H9 (cell line): ENCODE results near the gene SLC25A3. TPM values are rescaled to one million over a fixed set of nuclear protein-coding genes. Genes with fewer than 3 reads are reported as not detected.

ENCODE experiments used
- DNase-seq: peaks from one replicate; pipeline ENCODE4 v3.0.0-alpha.2; 2017
- H2AFZ ChIP-seq: one replicate; pipeline ENCODE4 v1.6.1; 2013; ENCODE audit warnings: mild to moderate bottlenecking, low read length, control low read depth, moderate library complexity
- H2AK5ac ChIP-seq: 2 replicates; pipeline ENCODE4 v1.6.1; 2013; ENCODE audit warnings: low read length, control low read depth, mixed read lengths; ENCODE audit not compliant: insufficient read length
- H2BK120ac ChIP-seq: one replicate; pipeline ENCODE4 v1.6.1; 2013; ENCODE audit warnings: low read depth, mild to moderate bottlenecking, low read length, control low read depth, inconsistent platforms; ENCODE audit not compliant: poor library complexity, severe bottlenecking
- H2BK12ac ChIP-seq: 2 replicates; pipeline ENCODE4 v1.6.1; 2013; ENCODE audit warnings: low read length, control low read depth, mixed read lengths, low read depth; ENCODE audit not compliant: insufficient read length
- H2BK15ac ChIP-seq: 2 replicates; pipeline ENCODE4 v1.6.1; 2013; ENCODE audit warnings: low read depth, low read length, control low read depth
- H2BK20ac ChIP-seq: one replicate; pipeline ENCODE4 v1.6.1; 2013; ENCODE audit warnings: low read depth, mild to moderate bottlenecking, low read length, control low read depth, inconsistent platforms; ENCODE audit not compliant: poor library complexity, severe bottlenecking
- H2BK5ac ChIP-seq: 2 replicates; pipeline ENCODE4 v1.6.1; 2013; ENCODE audit warnings: low read length, control low read depth, mixed read lengths; ENCODE audit not compliant: insufficient read length
- H3K14ac ChIP-seq: 2 replicates; pipeline ENCODE4 v1.6.1; 2013; ENCODE audit warnings: low read length, control low read depth; ENCODE audit not compliant: insufficient read depth
- H3K18ac ChIP-seq: 2 replicates; pipeline ENCODE4 v1.6.1; 2013; ENCODE audit warnings: low read depth, mild to moderate bottlenecking, mixed read lengths, low read length, control low read depth; ENCODE audit not compliant: insufficient read length
- H3K23ac ChIP-seq: 2 replicates; pipeline ENCODE4 v1.6.1; 2013; ENCODE audit warnings: low read length, control low read depth, mixed read lengths, low read depth; ENCODE audit not compliant: insufficient read length
- H3K23me2 ChIP-seq: 2 replicates; pipeline ENCODE4 v1.6.1; 2013; ENCODE audit warnings: low read depth, mild to moderate bottlenecking, mixed read lengths, low read length, control low read depth; ENCODE audit not compliant: insufficient read length, poor library complexity, severe bottlenecking
- H3K27ac ChIP-seq: 2 replicates; pipeline ENCODE4 v1.5.1; 2013; ENCODE audit warnings: low read length, control low read depth, mixed read lengths, low read depth; ENCODE audit not compliant: insufficient read length
- H3K27me3 ChIP-seq: 2 replicates; pipeline ENCODE4 v1.6.1; 2013; ENCODE audit warnings: low read length, control low read depth, inconsistent platforms; ENCODE audit not compliant: insufficient read depth
- H3K4ac ChIP-seq: 2 replicates; pipeline ENCODE4 v1.6.1; 2013; ENCODE audit warnings: low read depth, mild to moderate bottlenecking, control low read depth, inconsistent platforms, low read length, moderate library complexity
- H3K4me1 ChIP-seq: 2 replicates; pipeline ENCODE4 v1.6.1; 2013; ENCODE audit warnings: low read length, control low read depth, inconsistent platforms; ENCODE audit not compliant: insufficient read depth
- H3K4me2 ChIP-seq: 2 replicates; pipeline ENCODE4 v1.6.1; 2013; ENCODE audit warnings: low read length, control low read depth, mixed read lengths; ENCODE audit not compliant: insufficient read length, insufficient read depth
- H3K56ac ChIP-seq: 2 replicates; pipeline ENCODE4 v1.6.1; 2013; ENCODE audit warnings: low read depth, mild to moderate bottlenecking, mixed read lengths, low read length, control low read depth; ENCODE audit not compliant: insufficient read length
- H3K79me1 ChIP-seq: 2 replicates; pipeline ENCODE4 v1.6.1; 2013; ENCODE audit warnings: low read depth, mild to moderate bottlenecking, moderate library complexity, low read length, control low read depth, inconsistent platforms; ENCODE audit not compliant: insufficient read depth, poor library complexity, severe bottlenecking
- H3K79me2 ChIP-seq: 2 replicates; pipeline ENCODE4 v1.6.1; 2013; ENCODE audit warnings: low read length, control low read depth, inconsistent platforms; ENCODE audit not compliant: insufficient read depth
- H3K9ac ChIP-seq: 2 replicates; pipeline ENCODE4 v1.6.1; 2013; ENCODE audit warnings: low read length, control low read depth, mixed read lengths; ENCODE audit not compliant: insufficient read length; ENCODE audit errors: extremely low read depth
- H3K9me3 ChIP-seq: one replicate; pipeline ENCODE4 v1.6.1; 2013; ENCODE audit warnings: low read depth, low read length, inconsistent platforms; ENCODE audit not compliant: control insufficient read depth
- H3T11ph ChIP-seq: one replicate; pipeline ENCODE4 v1.6.1; 2013; ENCODE audit warnings: mild to moderate bottlenecking, low read length, control low read depth, inconsistent platforms
- H4K20me1 ChIP-seq: one replicate; pipeline ENCODE4 v1.6.1; 2013; ENCODE audit not compliant: control insufficient read depth, insufficient read length, insufficient read depth
- H4K5ac ChIP-seq: 2 replicates; pipeline ENCODE4 v1.6.1; 2013; ENCODE audit warnings: low read depth, mild to moderate bottlenecking, mixed read lengths, low read length, control low read depth; ENCODE audit not compliant: insufficient read length
- H4K8ac ChIP-seq: replicated peaks from 2 replicates; pipeline ENCODE4 v1.6.1; 2013; ENCODE audit warnings: low read length, control low read depth, mixed read lengths, low read depth; ENCODE audit not compliant: insufficient read length
- H4K91ac ChIP-seq: 2 replicates; pipeline ENCODE4 v1.6.1; 2013; ENCODE audit warnings: low read depth, mild to moderate bottlenecking, moderate library complexity, mixed read lengths, low read length, control low read depth; ENCODE audit not compliant: insufficient read length
- H3K27ac Mint-ChIP-seq, 3 experiments: 2 replicates in 2 of 3; 3 replicates in 1 of 3; pipeline ENCODE4 v1.8.0; 2020 to 2021; ENCODE audit warnings: mixed read lengths in 3 of 3, mild to moderate bottlenecking in 1 of 3, moderate library complexity in 1 of 3
- H3K27me3 Mint-ChIP-seq: 2 replicates; pipeline ENCODE4 v1.8.0; 2021; ENCODE audit warnings: low read depth, mild to moderate bottlenecking, moderate library complexity, mixed read lengths
- H3K36me3 Mint-ChIP-seq, 3 experiments: 2 replicates in 2 of 3; 3 replicates in 1 of 3; pipeline ENCODE4 v1.8.0; 2020 to 2021; ENCODE audit warnings: low read depth in 3 of 3, mixed read lengths in 3 of 3; ENCODE audit not compliant: insufficient read depth in 1 of 3
- H3K4me1 Mint-ChIP-seq, 2 experiments: 2 replicates each; pipeline ENCODE4 v1.8.0; 2020; ENCODE audit warnings: mixed read lengths in 2 of 2
- H3K4me3 Mint-ChIP-seq, 2 experiments: 2 replicates in 1 of 2; 3 replicates in 1 of 2; pipeline ENCODE4 v1.8.0; 2020 to 2021; ENCODE audit warnings: mild to moderate bottlenecking in 2 of 2, mixed read lengths in 2 of 2, moderate library complexity in 1 of 2
- H3K9me3 Mint-ChIP-seq, 2 experiments: 2 replicates in 1 of 2; 3 replicates in 1 of 2; pipeline ENCODE4 v1.8.0; 2020; ENCODE audit warnings: mild to moderate bottlenecking in 2 of 2, mixed read lengths in 2 of 2, moderate library complexity in 1 of 2
- CTCF ChIP-seq: fragments of 200-600 bp; sonication (generic); conservative IDR thresholded peaks from 3 replicates; pipeline ENCODE4 v1.8.0; 2021; ENCODE audit warnings: antibody characterized with exemption, mild to moderate bottlenecking
- WGBS: extraction: QIAGEN DNeasy Blood & Tissue Kit; methylation state at CpG from one replicate; pipeline ENCODE4 v1.1.7; 2013; ENCODE audit warnings: missing lambda C conversion rate, low lambda C conversion rate, mixed read lengths; ENCODE audit not compliant: insufficient read length; ENCODE audit errors: extremely low coverage; 5-methylcytosine and 5-hydroxymethylcytosine counted together
- total RNA-seq: library from RNA; stranded (reverse); gene quantifications from 2 replicates; pipeline ENCODE4 v1.2.1, GENCODE V29; 2021

The SLC25A3 gene
- total RNA-seq, 1 experiment from 2014 or later = 673 TPM

GRCh38 chr12:98653866-98654493 is 60.5 kb downstream of the SLC25A3 start:
- Histone ChIP-seq H3K4ac (no peak overlapping the region), H3K4me1 (no peaks in the 10 kb centered on the region), H2AFZ (no peak overlapping the region), H3K9me3 (no peaks in the 10 kb centered on the region), H2BK20ac (no peak overlapping the region), H3K23me2 (no peaks in the 10 kb centered on the region), H3K27ac (no peak overlapping the region), H4K20me1 (no peaks in the 10 kb centered on the region), H3K27me3 (no peaks in the 10 kb centered on the region), H2BK120ac (no peak overlapping the region), H4K8ac (no peak overlapping the region), H3K79me1 (no peaks in the 10 kb centered on the region), H2BK12ac (no peak overlapping the region), H3K4me2 (no peak overlapping the region), H2BK5ac (no peak overlapping the region), H2AK5ac (no peak overlapping the region), H3K56ac (no peak overlapping the region), H4K5ac (no peak overlapping the region), H3K79me2 (no peaks in the 10 kb centered on the region), H3K14ac (no peak overlapping the region), H4K91ac (no peak overlapping the region), H3K23ac (no peak overlapping the region), H2BK15ac (no peak overlapping the region), H3T11ph (no peak overlapping the region), H3K18ac (no peak overlapping the region), H3K9ac (no peak overlapping the region)
- TF ChIP-seq CTCF = peak; percentile 86
- WGBS = no CpG with 5 or more reads among the region's 1 CpG
- no peaks in the 10 kb centered on the region; a peak in 1 of 4 replicates for H3K4me1 Mint-ChIP-seq
- no peak overlapping the region for H3K4me3 Mint-ChIP-seq
- peaks cover 9 to 40% (median 25%) of the 10 kb centered on the region in 3 experiments; a peak in 6 of 7 replicates for H3K36me3 Mint-ChIP-seq
- 0 out of 7 replicates have a peak overlapping the region, but pooled peaks of 1 of the 3 experiments have one; percentile 41 for H3K27ac Mint-ChIP-seq
- no peaks in the 10 kb centered on the region for H3K9me3 Mint-ChIP-seq
- DNase-seq = no peak
- no peaks in the 10 kb centered on the region for H3K27me3 Mint-ChIP-seq

Other genes with a start within 250 kb of the SLC25A3 start
- 202 and 204 TPM in 2 replicates for gene TMPO, start 78.1 kb upstream of the SLC25A3 start, total RNA-seq
- 16.5 and 17.0 TPM in 2 replicates for gene IKBIP, start 51.1 kb downstream of the SLC25A3 start, total RNA-seq
- gene APAF1, start 51.6 kb downstream of the SLC25A3 start, total RNA-seq = 13.4 and 16.5 TPM in 2 replicates